Measurements from ENCODE around the gene TAOK3.

GRCh38 chr12:118219772-118220171 is 152.9 kb downstream of the TAOK3 start:
- TF ChIP-seq CTCF (IDR thresholded peaks at IDR 0.05 in 2 of 3, conservative IDR thresholded peaks at IDR 0.05 in 1 of 3; ENCODE audit: insufficient read depth in 2 of 3, low read depth in 1 of 3, low read length in 3 of 3) (no peak), ELF4 (CRISPR knock-in tag; IDR thresholded peaks at IDR 0.05) (no peak), AFF4 (CRISPR knock-in tag; IDR thresholded peaks at IDR 0.05) (no peak), EZH2 (IDR thresholded peaks at IDR 0.05; ENCODE audit: borderline replicate concordance, low read depth, low read length) (no peak)

Measured in K562 (cell line).